Natural killer cell (primary cell): Measurements from ENCODE around the gene FNDC10. TPM values are rescaled to one million over a fixed set of nuclear protein-coding genes. Genes with fewer than 3 reads are reported as not detected.
A peak's percentile ranks its signal among the peaks of the same experiment; 100 is the strongest.

ENCODE experiments used
- ATAC-seq, 3 donors: fragments of 150-1000 bp in 2 of 3; fragments of 200-7000 bp in 1 of 3; cut with Tn5 transposase; 1 replicate in 1 of 3; 2 replicates in 2 of 3; pipeline ENCODE4 v1.10.0; 2021; ENCODE audit warnings: mild to moderate bottlenecking in 2 of 3, moderate library complexity in 2 of 3
- DNase-seq, 2 donors: peaks; one replicate each; pipeline versions ENCODE4 v3.0.0 to v3.0.0-alpha.2; 2013 to 2021; ENCODE audit warnings: mixed read lengths in 1 of 2
- H3K27ac ChIP-seq: one replicate; pipeline ENCODE4 v1.5.1; 2013; ENCODE audit warnings: mild to moderate bottlenecking, low read length
- H3K27me3 ChIP-seq: one replicate; pipeline ENCODE4 v1.6.1; 2013; ENCODE audit warnings: low read length; ENCODE audit not compliant: control insufficient read depth, insufficient read depth
- H3K36me3 ChIP-seq: one replicate; pipeline ENCODE4 v1.6.1; 2013; ENCODE audit warnings: low read length; ENCODE audit not compliant: control insufficient read depth, insufficient read depth
- H3K4me1 ChIP-seq: one replicate; pipeline ENCODE4 v1.6.1; 2013; ENCODE audit warnings: low read length; ENCODE audit not compliant: control insufficient read depth, insufficient read depth
- H3K4me3 ChIP-seq: one replicate; pipeline ENCODE4 v1.5.1; 2013; ENCODE audit warnings: low read length
- H3K9me3 ChIP-seq: one replicate; pipeline ENCODE4 v1.6.1; 2013; ENCODE audit warnings: low read length; ENCODE audit not compliant: control insufficient read depth, insufficient read depth
- H3K27ac Mint-ChIP-seq, 2 donors: one replicate each; pipeline ENCODE4 v1.8.0; 2022; ENCODE audit warnings: mild to moderate bottlenecking in 2 of 2, mixed read lengths in 2 of 2, moderate library complexity in 1 of 2
- H3K27me3 Mint-ChIP-seq, 2 donors: one replicate each; pipeline ENCODE4 v1.8.0; 2022; ENCODE audit warnings: low read depth in 2 of 2, mixed read lengths in 2 of 2
- H3K36me3 Mint-ChIP-seq: one replicate; pipeline ENCODE4 v1.8.0; 2022; ENCODE audit warnings: mixed read lengths
- H3K4me1 Mint-ChIP-seq, 2 donors: one replicate each; pipeline ENCODE4 v1.8.0; 2022; ENCODE audit warnings: mixed read lengths in 2 of 2
- H3K4me3 Mint-ChIP-seq: one replicate; pipeline ENCODE4 v1.8.0; 2022; ENCODE audit warnings: mild to moderate bottlenecking, moderate library complexity, mixed read lengths
- H3K9me3 Mint-ChIP-seq, 2 donors: one replicate each; pipeline ENCODE4 v1.8.0; 2022; ENCODE audit warnings: mixed read lengths in 2 of 2
- WGBS: methylation state at CpG from one replicate; pipeline ENCODE4 v1.1.7; 2013; ENCODE audit warnings: missing lambda C conversion rate; ENCODE audit not compliant: insufficient coverage; 5-methylcytosine and 5-hydroxymethylcytosine counted together
- intact Hi-C: fragments of 100-400 bp; cut with micrococcal nuclease; formaldehyde crosslinking; loops from one replicate; pipeline ENCODE4 v1.14.2; 2022
- total RNA-seq, 4 donors: library from RNA; stranded (reverse); fragments of 120-200 nt in 1 of 4; gene quantifications; one replicate each; pipeline versions ENCODE4 v1.2.3 to v1.2.4, GENCODE V29; 2013 to 2022
- TF ChIP-seq, protein P1 (sequence below): fragments of 200-600 bp; IDR thresholded peaks from one replicate; pipeline ENCODE4 v1.8.0; 2022; ENCODE audit warnings: antibody characterized with exemption

The FNDC10 gene
- total RNA-seq, 3 donors from 2014 or later (not counting 1 experiment from before 2014, with no cell fraction given): 2.8 to 3.2 (median 3.0) TPM

GRCh38 chr1:1605724-1606123 is 5.8 kb upstream of the FNDC10 start:
- Mint-ChIP-seq H3K27me3 (no peaks in the 10 kb centered on the region), H3K4me1 (no peaks in the 10 kb centered on the region), H3K27ac (no peak overlapping the region), H3K9me3 (no peaks in the 10 kb centered on the region), H3K36me3 (no peaks in the 10 kb centered on the region), H3K4me3 (no peak overlapping the region)
- Histone ChIP-seq H3K27ac (no peak overlapping the region), H3K27me3 (no peaks in the 10 kb centered on the region), H3K4me1 (peaks cover 6% of the 10 kb centered on the region), H3K9me3 (no peaks in the 10 kb centered on the region), H3K36me3 (no peaks in the 10 kb centered on the region), H3K4me3 (no peak overlapping the region)
- DNase-seq (no peak), ATAC-seq (no peak)
- 93% methylated on average over 17 of the region's 17 CpGs for WGBS
- TF ChIP-seq, protein P1, sequence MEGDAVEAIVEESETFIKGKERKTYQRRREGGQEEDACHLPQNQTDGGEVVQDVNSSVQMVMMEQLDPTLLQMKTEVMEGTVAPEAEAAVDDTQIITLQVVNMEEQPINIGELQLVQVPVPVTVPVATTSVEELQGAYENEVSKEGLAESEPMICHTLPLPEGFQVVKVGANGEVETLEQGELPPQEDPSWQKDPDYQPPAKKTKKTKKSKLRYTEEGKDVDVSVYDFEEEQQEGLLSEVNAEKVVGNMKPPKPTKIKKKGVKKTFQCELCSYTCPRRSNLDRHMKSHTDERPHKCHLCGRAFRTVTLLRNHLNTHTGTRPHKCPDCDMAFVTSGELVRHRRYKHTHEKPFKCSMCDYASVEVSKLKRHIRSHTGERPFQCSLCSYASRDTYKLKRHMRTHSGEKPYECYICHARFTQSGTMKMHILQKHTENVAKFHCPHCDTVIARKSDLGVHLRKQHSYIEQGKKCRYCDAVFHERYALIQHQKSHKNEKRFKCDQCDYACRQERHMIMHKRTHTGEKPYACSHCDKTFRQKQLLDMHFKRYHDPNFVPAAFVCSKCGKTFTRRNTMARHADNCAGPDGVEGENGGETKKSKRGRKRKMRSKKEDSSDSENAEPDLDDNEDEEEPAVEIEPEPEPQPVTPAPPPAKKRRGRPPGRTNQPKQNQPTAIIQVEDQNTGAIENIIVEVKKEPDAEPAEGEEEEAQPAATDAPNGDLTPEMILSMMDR: no peak
- intact Hi-C loops: no loop called here

GRCh38 chr1:1605034-1605591 is 5.2 kb upstream of the FNDC10 start:
- Mint-ChIP-seq H3K9me3 (no peaks in the 10 kb centered on the region), H3K27me3 (no peaks in the 10 kb centered on the region), H3K4me1 (no peaks in the 10 kb centered on the region), H3K4me3 (no peak overlapping the region), H3K27ac (no peak overlapping the region), H3K36me3 (no peaks in the 10 kb centered on the region)
- Histone ChIP-seq H3K4me1 (peaks cover 12% of the 10 kb centered on the region), H3K9me3 (no peaks in the 10 kb centered on the region), H3K36me3 (no peaks in the 10 kb centered on the region), H3K27ac (no peak overlapping the region), H3K4me3 (no peak overlapping the region), H3K27me3 (no peaks in the 10 kb centered on the region)
- WGBS: 93% methylated on average over 14 of the region's 14 CpGs
- intact Hi-C loops: no loop called here
- no peak for ATAC-seq
- TF ChIP-seq, protein P1: no peak
- peak in 1 of 2 donors; percentile 34 for DNase-seq

- WGBS: 92% methylated on average over 15 of the region's 15 CpGs
Measured at GRCh38 chr1:1604374-1605033, 4.6 kb upstream of the FNDC10 start.

More at GRCh38 chr1:1604374-1605033, 4.6 kb upstream of the FNDC10 start:
- Mint-ChIP-seq H3K4me3 (peak overlapping the region; percentile 56), H3K36me3 (no peaks in the 10 kb centered on the region), H3K9me3 (no peaks in the 10 kb centered on the region), H3K27ac (no peak overlapping the region), H3K27me3 (no peaks in the 10 kb centered on the region), H3K4me1 (no peaks in the 10 kb centered on the region)
- Histone ChIP-seq H3K4me1 (peaks cover 12% of the 10 kb centered on the region), H3K27me3 (no peaks in the 10 kb centered on the region), H3K36me3 (no peaks in the 10 kb centered on the region), H3K9me3 (no peaks in the 10 kb centered on the region), H3K27ac (no peak overlapping the region), H3K4me3 (no peak overlapping the region)
- TF ChIP-seq, protein P1: no peak
- ATAC-seq (no peak), DNase-seq (no peak)
- intact Hi-C loops: no loop called here
